ENCODE data around the gene CHST9. TPM values are rescaled to one million over a fixed set of nuclear protein-coding genes. Genes with fewer than 3 reads are reported as not detected.

CHST9 gene
- total RNA-seq, 4 donors from 2014 or later, result 0.16 to 0.80 (median 0.41) TPM; not detected in 1

DNA sequence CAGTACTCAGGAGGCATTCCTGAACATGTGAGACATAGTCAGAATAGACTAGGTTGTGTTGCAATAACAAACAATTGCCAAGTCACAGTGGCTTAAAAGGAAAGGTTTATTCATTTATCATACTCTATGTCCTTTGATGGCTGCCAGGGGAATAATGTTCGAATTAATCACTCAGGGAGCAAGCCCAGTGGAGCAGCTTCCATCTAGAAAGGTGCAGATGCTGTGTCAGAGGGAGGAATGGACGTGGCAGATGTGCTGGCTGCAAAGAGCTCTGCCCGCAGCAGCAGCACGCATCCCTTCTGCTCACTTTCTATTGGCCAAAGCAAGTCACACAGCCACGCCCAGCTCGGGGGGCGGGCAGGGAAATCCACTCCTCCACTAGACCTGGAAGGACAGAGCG, 213.7 kb downstream of the CHST9 start:
- WGBS, 2 donors (ENCODE audit: low coverage in 1 of 2), result 67 to 72% methylated on average over 1 to 8 of the region's 8 CpGs
- Histone ChIP-seq H3K27ac (no peak overlapping the region), H3K36me3 (no peaks in the 10 kb centered on the region), H3K4me1 (no peaks in the 10 kb centered on the region), H3K9me3 (no peaks in the 10 kb centered on the region), H3K27me3 (no peaks in the 10 kb centered on the region), H3K4me3 (no peak overlapping the region)
- DNase-seq, result no peak
- intact Hi-C loops (cut with DNase I; ENCODE audit: low total_unique reads) (no loop called here), in situ Hi-C loops (cut with MboI; ENCODE audit: low pct_ligation_motif_present in 1 of 4, low pct_unique_long_range_greater_than_20kb in 1 of 4, low sequenced_read_pairs in 3 of 4) (no loop called here)
- TF ChIP-seq POLR2AphosphoS5 (IDR thresholded peaks at IDR 0.05) (no peak), EP300 (IDR thresholded peaks at IDR 0.05; ENCODE audit: low read depth) (no peak), POLR2A (IDR thresholded peaks at IDR 0.05) (no peak)
- TF ChIP-seq, protein P1, sequence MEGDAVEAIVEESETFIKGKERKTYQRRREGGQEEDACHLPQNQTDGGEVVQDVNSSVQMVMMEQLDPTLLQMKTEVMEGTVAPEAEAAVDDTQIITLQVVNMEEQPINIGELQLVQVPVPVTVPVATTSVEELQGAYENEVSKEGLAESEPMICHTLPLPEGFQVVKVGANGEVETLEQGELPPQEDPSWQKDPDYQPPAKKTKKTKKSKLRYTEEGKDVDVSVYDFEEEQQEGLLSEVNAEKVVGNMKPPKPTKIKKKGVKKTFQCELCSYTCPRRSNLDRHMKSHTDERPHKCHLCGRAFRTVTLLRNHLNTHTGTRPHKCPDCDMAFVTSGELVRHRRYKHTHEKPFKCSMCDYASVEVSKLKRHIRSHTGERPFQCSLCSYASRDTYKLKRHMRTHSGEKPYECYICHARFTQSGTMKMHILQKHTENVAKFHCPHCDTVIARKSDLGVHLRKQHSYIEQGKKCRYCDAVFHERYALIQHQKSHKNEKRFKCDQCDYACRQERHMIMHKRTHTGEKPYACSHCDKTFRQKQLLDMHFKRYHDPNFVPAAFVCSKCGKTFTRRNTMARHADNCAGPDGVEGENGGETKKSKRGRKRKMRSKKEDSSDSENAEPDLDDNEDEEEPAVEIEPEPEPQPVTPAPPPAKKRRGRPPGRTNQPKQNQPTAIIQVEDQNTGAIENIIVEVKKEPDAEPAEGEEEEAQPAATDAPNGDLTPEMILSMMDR (IDR thresholded peaks at IDR 0.05), result no peak

DNA sequence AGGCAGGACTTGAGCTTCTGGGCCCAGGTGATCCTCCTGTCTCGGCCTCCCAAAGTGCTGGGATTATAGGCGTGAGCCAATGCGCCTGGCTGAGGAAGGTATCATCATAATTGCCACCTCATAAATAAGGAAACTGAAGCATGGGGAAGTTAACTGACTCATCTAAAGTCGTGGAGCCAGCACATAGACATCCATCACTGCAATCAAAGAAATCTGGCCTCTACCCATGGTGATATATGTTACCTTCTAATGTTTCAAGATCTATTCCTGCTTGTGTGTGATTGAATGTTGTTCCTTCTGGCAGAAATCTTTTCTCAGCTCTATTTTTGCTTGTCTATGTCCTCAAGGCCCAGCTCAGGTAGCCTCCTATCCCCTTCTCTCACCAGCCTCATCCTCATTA, 214.5 kb downstream of the CHST9 start:
- Histone ChIP-seq H3K36me3 (no peaks in the 10 kb centered on the region), H3K27ac (no peak overlapping the region), H3K4me3 (no peak overlapping the region), H3K27me3 (no peaks in the 10 kb centered on the region), H3K9me3 (no peaks in the 10 kb centered on the region), H3K4me1 (no peaks in the 10 kb centered on the region)
- WGBS, 2 donors (ENCODE audit: low coverage in 1 of 2), result 40 to 79% methylated on average over 1 to 4 of the region's 4 CpGs
- no peak for DNase-seq
- in situ Hi-C loops (cut with MboI; ENCODE audit: low pct_ligation_motif_present in 1 of 4, low pct_unique_long_range_greater_than_20kb in 1 of 4, low sequenced_read_pairs in 3 of 4) (no loop called here), intact Hi-C loops (cut with DNase I; ENCODE audit: low total_unique reads) (no loop called here)
- TF ChIP-seq, protein P1 (IDR thresholded peaks at IDR 0.05), result no peak
- TF ChIP-seq POLR2A (IDR thresholded peaks at IDR 0.05), result no peak
- no peak for TF ChIP-seq POLR2AphosphoS5 (IDR thresholded peaks at IDR 0.05)
- no peak for TF ChIP-seq EP300 (IDR thresholded peaks at IDR 0.05; ENCODE audit: low read depth)

- intact Hi-C loops (cut with DNase I; ENCODE audit: low total_unique reads) (no loop called here), in situ Hi-C loops (cut with MboI; ENCODE audit: low pct_ligation_motif_present in 1 of 4, low pct_unique_long_range_greater_than_20kb in 1 of 4, low sequenced_read_pairs in 3 of 4) (no loop called here)
- DNase-seq, result no peak
- 81 to 90% methylated on average over 2 to 3 of the region's 3 CpGs for WGBS, 2 donors (ENCODE audit: low coverage in 1 of 2)
- H3K4me1 ChIP-seq, result no peaks in the 10 kb centered on the region
- H3K27ac ChIP-seq, result no peak overlapping the region
- no peaks in the 10 kb centered on the region for H3K9me3 ChIP-seq
- no peaks in the 10 kb centered on the region for H3K36me3 ChIP-seq
- H3K4me3 ChIP-seq, result no peak overlapping the region
- H3K27me3 ChIP-seq, result no peaks in the 10 kb centered on the region
- TF ChIP-seq POLR2A (IDR thresholded peaks at IDR 0.05) (no peak), EP300 (IDR thresholded peaks at IDR 0.05; ENCODE audit: low read depth) (no peak), POLR2AphosphoS5 (IDR thresholded peaks at IDR 0.05) (no peak)
- TF ChIP-seq, protein P1 (IDR thresholded peaks at IDR 0.05), result no peak
Observed at GRCh38 chr18:26965206-26965605, 219.9 kb downstream of the CHST9 start.

DNA sequence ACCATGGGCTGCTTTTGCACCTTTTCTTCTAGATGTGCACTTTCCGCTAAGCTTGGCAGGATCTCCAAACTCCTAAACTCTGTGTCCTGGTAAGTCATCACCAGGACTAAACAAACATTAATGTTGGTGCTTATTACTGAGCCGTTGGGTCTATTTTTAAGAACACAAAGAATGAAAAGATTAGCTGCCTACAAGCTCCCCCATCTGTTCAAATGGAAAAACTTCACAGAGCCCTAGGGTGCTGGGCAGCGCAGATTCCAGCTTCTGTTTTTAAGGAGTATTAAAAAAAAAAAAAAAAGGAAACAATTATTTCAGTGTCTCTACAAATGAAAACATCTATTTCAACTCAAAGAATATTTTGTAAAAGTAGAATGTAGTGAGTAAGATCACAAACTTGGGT, 221.8 kb downstream of the CHST9 start:
- in situ Hi-C loops (cut with MboI; ENCODE audit: low pct_ligation_motif_present in 1 of 4, low pct_unique_long_range_greater_than_20kb in 1 of 4, low sequenced_read_pairs in 3 of 4) (no loop called here), intact Hi-C loops (cut with DNase I; ENCODE audit: low total_unique reads) (no loop called here)
- DNase-seq, result no peak
- Histone ChIP-seq H3K4me1 (no peaks in the 10 kb centered on the region), H3K27me3 (no peaks in the 10 kb centered on the region), H3K4me3 (no peak overlapping the region), H3K27ac (no peak overlapping the region), H3K9me3 (no peaks in the 10 kb centered on the region), H3K36me3 (no peaks in the 10 kb centered on the region)
- TF ChIP-seq, protein P1 (IDR thresholded peaks at IDR 0.05), result peak in 1 of 5 experiments; percentile 8
- no peak for TF ChIP-seq EP300 (IDR thresholded peaks at IDR 0.05; ENCODE audit: low read depth)
- WGBS, 2 donors (ENCODE audit: low coverage in 1 of 2), result 55 to 67% methylated on average over 3 of the region's 3 CpGs

Data from transverse colon (tissue), 4 donors.